Fibroblast of lung (primary cell): Measurements from ENCODE around the gene GALNT2.

ENCODE experiments used
- EZH2 ChIP-seq: IDR thresholded peaks from 2 replicates; pipeline ENCODE4 v1.5.1; 2012; ENCODE audit warnings: low read length, control low read depth, mild to moderate bottlenecking; ENCODE audit errors: missing control alignments
- TF ChIP-seq, protein P1 (sequence below), 2 donors: IDR thresholded peaks in 1 of 2; conservative IDR thresholded peaks in 1 of 2; 1 replicate in 1 of 2; 2 replicates in 1 of 2; pipeline ENCODE4 v1.5.1; 2011 to 2012; ENCODE audit warnings: low read length in 2 of 2, control low read depth in 1 of 2, inconsistent platforms in 1 of 2, low read depth in 1 of 2, mild to moderate bottlenecking in 1 of 2

DNA sequence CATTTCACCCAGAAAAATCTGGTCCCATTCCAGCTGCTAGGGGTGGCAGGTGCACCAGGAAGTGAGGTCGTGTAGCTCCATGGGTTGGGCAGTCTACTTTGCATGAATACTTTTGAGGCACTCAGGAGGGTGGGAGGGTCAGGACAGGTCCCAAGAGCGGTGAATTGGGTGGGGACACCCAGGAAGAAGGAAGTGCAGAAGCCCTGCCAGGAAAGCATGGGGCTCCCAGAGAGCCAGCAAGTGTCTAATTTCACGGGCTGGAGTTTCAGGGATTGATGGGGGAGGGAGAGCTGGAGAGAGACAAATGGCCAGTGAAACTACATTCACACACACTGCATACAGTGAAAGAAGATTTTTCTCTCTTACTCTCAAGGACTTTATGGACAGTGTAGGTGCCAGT lies 137.8 kb downstream of the GALNT2 start:
- TF ChIP-seq, protein P1, sequence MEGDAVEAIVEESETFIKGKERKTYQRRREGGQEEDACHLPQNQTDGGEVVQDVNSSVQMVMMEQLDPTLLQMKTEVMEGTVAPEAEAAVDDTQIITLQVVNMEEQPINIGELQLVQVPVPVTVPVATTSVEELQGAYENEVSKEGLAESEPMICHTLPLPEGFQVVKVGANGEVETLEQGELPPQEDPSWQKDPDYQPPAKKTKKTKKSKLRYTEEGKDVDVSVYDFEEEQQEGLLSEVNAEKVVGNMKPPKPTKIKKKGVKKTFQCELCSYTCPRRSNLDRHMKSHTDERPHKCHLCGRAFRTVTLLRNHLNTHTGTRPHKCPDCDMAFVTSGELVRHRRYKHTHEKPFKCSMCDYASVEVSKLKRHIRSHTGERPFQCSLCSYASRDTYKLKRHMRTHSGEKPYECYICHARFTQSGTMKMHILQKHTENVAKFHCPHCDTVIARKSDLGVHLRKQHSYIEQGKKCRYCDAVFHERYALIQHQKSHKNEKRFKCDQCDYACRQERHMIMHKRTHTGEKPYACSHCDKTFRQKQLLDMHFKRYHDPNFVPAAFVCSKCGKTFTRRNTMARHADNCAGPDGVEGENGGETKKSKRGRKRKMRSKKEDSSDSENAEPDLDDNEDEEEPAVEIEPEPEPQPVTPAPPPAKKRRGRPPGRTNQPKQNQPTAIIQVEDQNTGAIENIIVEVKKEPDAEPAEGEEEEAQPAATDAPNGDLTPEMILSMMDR (conservative IDR thresholded peaks at IDR 0.05 in 1 of 2, IDR thresholded peaks at IDR 0.05 in 1 of 2; ENCODE audit: low read depth in 1 of 2, low read length in 2 of 2): no peak
- no peak for TF ChIP-seq EZH2
